ENCODE results near the gene IDE.

Gene IDE

DNA sequence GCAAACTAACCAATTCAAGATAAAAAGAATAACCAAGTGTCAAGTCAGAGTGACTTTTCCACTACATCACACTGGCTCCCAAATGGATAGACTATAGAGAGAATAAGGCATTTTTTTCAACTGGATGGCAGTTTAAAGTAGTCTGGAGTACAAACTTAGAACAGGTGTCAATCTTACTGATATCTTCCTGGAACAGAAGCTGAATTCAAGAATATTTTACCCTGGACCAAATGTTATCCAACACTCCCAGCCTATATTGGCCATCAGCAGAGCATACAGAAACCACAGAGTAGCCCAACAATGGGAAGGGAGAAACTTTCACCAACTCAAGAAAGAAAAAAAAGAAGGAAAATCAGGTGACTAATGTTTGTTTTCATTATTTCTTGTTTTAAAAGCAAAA is 11.5 kb downstream of the IDE start:
- DNase-seq, result no peak

DNA sequence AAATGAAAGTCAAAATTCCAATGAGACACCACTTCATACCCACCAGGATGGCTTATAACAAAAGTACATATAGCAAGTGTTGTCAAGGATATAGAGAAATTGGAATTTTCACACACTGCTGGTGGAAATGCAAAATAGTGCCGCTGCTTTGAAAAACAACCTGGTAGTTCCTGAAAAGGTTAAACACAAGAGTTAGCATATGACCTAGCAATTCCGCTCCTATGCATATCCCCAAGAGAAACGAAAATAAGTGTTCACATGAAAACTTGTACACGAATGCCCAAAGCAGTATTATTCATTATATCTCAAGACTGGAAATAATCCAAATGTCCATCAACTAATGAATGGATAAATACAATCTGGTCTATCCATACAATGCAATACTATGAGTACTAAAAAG is 14.8 kb downstream of the IDE start:
- DNase-seq, result no peak

DNA sequence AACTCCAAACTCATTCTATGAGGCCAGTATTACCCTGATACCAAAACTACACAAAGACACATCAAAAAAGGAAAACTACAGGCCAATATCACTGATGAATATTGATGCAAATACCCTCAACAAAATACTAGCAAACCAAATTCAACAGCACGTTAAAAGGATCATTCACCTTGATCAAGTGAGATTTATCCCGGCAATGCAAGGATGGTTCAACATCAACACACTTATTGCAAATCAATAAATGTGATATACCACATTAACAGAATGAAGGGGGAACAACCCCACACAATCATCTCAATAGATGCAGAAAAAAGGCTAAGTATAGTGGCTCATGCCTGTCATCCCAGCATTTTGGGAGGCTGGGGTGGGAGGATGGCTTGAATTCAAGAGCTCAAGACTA is 19.9 kb downstream of the IDE start:
- DNase-seq, result no peak

DNA sequence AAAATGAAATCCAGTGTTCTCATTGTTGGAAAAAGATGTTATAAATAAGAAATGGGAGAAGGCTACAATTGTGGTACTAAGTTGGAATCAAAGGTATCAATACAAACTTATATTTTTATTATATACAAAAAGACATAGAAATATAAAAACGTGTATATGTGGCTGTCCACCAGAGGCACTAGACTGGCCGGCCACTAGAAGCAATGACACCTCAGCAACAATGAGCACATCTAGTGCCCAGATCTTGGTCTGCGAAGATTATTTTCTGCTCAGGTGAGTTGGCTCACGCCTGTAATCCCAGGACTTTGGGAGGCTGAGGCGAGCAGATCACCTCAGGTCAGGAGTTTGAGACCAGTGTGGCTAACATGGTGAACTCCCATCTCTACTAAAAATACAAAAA is 21.6 kb downstream of the IDE start:
- DNase-seq, result no peak

DNA sequence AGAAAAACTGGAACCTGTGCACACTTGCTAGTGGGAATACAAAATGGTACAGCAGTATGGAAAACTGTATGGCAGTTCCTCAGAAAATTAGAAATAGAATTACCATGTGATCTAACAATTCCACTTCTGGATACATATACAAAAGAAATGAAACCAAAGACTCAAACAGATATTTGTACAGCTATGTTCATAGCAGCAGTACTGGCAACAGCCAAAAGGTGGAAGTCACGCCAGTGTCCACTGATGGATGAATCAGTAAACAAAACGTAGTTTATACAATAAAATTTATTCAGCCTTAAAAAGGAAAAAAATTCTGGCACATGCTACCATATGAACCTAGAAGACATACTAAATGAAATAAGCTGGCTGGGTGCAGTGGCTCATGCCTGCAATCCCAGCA is 23.0 kb downstream of the IDE start:
- DNase-seq, result no peak

DNA sequence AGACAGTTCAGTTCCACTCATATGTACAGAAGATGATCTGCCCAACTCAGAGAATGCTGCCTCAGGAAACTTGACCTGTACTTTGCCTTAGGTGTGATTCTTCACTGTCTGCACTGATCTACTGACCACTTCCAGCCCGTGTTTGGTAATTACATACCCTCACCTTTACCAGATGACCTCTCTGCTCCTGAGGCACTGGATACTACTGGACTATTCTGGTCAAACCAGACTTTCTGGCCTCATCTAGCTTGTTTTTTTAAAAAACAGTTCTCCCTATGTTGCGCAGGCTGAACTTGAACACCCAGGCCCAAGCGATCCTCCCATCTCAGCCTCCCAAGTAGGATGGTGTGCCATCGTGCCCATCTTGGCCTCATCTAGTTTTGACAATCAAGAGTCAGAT is 26.2 kb downstream of the IDE start:
- DNase-seq, result no peak

DNA sequence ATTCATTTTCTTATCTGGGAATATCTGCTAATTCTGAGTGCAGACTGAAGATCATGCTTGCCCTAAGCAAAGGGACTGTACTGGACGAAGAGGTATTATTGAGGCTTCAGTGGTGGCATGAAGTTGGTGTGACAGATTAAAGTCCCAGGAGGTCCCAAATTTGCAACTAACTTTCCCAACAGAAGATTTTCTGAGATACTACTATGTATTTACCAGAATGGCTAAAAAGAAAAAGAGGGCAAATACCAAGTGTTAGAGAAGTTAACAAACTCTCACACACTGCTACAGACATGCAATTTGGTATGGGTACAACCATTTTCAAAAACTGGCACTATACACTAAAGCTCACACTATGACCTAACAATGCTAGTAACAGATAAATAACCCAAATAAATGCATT is 28.3 kb downstream of the IDE start:
- DNase-seq, result no peak

DNA sequence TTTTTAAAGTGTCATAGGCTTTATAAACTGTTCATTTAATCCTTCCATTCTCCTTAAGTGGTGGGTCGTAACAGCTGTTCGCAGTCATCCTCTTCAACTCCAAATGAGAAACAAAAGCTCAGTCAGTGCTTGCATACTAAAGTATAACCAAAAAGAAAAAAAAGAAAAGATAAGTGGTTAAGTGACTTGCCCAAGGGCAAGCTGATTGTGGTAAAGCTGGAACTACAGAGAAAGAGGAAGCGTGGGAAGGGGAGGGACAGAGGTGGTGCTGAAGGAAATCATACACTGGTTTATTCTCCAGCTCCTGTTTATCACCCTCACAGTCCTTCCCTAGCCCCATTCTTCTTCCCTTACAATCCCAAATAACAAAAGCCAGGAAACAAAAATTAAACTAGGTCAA is 29.6 kb downstream of the IDE start:
- peak in 1 of 2 donors; percentile 88 for DNase-seq

DNA sequence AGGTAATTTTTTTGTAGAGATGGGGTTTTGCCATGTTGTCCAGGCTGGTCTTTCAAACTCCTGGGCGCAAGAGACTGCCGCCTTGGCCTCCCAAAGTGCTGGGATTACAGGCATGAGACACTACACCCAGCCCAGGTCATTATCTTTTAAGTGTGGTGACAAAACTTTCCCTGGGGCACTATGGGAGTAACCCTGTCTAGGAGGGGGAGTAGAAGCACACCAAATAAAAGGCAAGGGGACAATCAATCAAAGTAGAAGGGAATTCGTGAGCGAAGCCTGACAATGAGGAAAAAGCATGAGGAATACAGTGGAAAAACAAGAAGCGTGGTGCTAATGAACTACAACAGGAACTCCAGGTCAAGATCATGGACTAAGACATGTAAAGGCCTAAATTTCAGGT is 31.4 kb downstream of the IDE start:
- DNase-seq, result no peak

DNA sequence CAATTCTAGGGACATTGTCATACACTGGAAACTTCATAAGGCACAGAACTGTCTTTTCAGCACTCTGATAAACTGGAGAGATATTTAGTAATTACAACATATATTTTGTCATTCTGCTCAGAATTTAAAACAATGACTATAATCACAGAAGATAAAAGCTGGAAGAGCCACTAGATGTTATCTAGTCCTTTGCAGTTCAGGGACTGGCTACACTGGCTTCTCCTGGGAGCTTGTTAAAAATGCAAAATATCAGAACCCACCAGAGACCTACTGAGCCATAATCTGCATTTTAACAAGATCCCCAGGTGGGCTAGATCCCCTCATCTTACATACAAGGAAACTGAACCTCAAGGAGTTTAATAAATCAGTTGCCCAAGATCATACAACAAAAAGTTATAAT is 32.3 kb downstream of the IDE start:
- DNase-seq, result no peak

DNA sequence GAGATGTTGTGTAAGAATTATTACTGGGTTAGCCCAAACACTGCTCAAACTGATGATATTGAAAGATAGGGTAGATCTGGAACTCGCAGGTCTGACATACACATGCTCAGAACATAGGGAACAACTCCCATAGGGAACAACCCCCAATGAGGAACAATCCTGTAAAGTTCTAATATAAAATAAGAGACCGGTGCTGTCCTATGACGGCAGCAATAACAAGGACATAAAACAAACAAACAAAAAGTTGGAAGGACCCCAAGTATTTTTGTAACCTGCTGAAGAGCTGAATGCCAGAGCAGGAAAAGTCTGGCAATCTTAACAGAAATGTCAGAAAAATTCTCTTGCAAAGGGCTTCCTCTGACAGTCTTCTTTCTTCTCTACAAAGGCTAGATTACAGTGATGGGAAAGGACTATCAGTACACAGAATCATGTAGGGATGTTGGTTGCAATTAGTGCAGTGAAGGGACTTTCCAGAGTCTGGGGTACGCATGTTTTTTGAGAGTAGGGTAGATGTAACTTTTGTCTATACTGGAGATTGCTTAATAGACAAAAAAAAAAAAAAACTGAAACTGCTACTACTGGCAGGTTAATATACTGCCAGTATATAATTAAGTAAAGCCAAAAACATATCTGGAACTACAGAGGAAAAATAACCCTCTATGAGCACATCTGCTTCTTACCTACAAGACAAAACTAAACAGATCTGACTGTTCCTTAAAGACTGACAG is 35.5 kb downstream of the IDE start:
- no peak for DNase-seq

DNA sequence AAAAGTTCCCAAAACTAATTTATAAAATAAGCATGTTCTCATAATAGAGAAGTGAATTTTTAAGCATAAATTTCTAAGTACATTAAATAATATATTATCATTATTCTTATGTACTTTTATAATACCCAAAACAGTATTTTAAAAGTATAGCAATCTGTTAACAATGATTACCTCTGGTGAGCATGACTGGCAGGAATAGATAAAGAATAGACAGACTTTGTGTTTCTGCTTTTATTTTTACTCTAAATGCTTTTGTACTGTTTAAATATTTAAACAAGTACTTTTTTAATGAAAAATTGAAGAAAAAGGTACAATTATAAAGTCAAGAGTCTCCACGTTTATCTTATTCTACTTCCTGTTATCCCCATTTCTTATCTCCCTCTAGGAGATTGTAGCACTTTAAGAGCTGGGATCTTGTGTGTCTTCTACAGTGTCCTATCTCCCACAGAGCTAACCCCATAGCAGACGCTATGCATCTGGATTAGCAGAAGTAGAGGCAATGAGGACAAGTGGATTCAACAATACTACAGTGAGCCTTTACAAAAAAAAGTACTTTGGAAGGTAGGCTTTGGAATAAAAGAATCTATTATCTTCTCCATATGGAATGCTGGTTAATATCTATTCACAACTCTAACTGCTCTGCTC is 42.9 kb downstream of the IDE start:
- DNase-seq, result no peak

DNA sequence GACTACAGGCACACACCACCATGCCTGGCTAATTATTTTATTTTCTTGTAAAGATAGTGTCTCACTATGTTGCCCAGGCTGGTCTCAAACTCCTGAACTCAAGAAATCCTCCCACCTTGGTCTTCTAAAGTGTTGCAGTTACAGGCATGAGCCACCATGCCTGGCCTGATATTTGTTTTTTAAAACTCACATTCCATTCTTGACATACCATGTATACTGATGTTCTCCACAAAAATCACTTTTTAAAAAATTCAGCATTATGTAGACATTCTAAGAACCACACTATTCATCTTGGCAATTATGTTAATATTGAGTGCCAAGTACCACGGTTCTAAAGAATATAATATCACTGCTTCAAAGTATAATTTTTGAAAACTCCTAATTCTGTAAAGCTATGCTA is 43.5 kb downstream of the IDE start:
- DNase-seq, result no peak

DNA sequence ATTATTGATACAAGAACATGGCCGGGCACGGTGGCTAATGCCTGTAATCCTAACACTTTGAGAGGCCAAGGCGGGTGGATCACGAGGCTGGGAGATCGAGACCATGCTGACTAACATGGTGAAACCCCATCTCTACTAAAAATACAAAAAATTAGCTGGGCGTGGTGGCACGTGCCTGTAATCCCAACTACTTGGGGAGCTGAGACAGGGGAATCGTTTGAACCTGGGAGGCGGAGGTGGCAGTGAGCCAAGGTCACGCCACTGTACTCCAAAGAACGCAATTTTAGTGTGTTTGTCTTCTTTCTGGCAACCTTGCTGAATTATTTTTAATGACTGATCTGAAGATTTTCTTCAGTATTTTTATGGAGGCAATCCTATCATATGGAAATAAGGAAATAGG is 46.2 kb downstream of the IDE start:
- DNase-seq, result no peak

DNA sequence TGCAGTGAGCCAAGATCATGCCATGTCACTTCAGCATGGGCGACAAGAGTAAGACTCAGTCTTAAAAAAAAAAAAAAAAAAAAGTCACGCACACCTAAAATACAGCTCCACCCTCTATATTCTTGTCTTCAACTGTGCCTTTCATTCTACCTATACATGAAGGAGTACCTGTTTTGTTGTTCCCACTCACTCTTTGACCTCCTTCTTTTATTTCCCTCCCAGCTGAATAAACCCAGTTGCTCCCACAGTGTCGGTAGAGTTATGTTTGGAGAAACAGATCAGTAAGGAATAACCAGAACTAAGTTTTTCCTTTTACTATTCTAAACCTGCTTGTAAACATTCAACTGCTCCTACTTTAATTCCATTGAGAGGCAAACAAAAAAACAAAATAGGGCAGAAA is 50.3 kb downstream of the IDE start:
- no peak for DNase-seq

DNA sequence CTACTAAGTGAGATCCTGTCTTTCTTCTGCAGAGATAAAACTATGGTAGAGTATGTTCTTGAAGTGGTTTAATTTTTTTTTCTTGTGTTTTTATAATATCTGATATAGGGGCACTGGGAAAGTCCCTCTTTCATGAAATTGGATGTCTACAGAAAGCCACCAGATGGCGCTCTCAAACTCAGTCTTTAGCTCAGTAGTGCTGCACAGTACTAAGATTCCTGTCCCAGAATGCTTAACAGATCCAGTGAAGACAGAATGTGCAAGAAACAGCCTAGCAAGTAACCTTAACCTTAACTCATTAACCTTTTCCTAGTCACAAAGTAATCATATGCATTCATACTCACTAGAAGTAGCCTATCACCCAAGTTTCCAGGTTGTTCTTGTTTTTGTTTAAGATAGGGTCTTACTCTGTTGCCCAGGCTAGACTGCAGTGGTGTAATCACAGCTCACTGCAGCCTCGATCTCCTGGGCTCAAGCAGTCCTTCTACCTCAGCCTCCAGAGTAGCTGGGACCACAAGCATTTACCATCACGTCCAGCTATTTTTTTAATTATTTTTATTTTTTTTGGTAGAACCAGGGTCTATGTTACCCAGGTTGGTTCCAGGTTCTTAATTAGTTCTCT is 56.7 kb downstream of the IDE start:
- DNase-seq, result peak; percentile 1 to 59

DNA sequence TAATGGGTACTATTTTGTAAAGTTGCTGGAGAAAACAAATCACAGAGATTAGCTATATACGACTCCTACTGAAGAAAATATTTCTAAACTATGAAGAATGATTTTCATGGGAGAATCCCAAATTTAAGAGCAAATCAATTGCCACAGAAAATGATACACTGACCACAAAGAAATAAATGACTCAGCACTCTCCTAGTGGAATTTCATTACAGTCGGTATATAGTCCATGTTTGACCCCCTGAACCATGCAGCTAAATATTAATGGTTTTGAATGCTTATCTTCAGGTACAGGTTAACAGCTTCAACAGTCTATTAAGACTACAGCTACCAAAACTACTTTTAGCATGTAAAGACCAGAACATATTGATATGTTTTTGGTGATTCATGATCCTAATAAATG is 65.0 kb downstream of the IDE start:
- no peak for DNase-seq

DNA sequence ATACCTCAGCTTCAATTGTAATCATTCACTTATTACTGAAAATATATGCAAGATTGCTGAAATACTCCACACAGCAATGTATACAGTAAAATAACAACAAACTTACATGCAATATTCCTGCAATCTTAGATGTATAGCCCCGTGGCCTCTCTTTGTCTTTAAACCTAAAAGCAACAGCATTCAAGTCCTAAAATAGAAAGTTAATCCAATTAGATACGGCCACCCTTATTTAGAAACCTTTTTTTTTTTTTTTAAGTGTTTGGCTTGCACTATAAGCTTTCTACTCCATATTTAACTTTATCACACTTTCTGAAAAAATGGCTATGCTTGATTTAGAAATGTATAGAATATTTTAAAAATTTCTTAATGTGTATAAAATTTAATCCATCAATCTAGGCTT is 67.6 kb downstream of the IDE start:
- no peak for DNase-seq

DNA sequence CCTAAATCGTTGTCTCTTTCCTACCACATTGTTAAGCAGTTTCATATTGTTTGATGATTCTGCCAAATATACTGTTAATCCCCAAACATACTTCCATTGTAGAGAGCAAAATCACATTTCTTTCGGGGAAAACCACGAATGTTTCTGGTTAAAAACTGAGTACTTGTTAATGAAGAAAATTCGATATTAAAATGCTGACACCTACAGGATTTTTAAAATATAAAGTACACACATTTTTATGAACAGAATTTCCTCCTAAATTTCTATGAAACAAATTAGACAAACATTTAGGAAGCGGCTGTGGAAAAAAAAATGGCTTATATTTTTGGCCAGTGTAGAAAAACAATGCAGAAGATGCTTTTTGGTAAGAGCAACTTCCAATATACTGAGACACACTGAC is 68.8 kb downstream of the IDE start:
- DNase-seq, result no peak

DNA sequence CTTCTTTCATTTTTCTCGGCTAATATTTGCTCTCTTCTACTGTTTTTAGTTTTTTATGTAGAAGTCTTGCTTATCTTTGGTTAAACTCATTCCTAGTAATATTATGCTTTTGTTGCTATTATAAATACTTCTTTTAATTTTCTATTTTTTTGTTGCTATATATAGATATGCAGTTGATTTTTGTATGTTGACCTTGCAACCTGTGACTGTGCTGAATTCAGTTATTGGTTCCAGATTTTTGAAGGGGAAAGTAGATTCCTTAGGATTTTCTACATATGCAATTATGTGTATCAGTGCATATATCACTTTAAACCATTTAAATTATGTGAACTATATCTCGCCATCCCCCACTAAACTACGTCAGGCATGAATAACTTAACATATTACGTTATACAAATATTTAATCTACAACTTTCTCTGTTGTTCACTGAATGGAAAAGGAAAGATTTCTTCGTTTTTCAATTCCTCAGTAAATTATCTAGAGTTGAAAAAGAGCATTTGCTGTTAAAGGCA is 71.5 kb downstream of the IDE start:
- no peak for DNase-seq

DNA sequence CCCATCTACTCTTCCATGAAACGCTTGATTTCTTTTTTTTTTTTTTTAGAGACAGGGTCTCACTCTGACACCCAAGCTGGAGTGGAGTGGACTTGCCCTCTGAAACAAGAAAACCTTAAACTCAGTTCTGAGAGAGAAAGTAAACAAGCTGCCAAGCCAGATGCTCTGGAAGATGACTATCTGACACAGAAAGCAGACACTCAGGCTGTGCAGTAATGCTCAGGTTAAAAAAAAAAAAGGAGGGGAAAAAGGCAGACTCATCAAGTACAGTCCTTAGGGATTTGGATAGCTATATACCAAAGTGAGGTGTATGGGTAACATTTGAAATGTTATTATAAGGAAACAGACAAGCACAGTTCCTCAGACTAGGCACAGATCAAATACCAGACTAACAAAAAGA is 80.5 kb downstream of the IDE start:
- DNase-seq, result no peak

DNA sequence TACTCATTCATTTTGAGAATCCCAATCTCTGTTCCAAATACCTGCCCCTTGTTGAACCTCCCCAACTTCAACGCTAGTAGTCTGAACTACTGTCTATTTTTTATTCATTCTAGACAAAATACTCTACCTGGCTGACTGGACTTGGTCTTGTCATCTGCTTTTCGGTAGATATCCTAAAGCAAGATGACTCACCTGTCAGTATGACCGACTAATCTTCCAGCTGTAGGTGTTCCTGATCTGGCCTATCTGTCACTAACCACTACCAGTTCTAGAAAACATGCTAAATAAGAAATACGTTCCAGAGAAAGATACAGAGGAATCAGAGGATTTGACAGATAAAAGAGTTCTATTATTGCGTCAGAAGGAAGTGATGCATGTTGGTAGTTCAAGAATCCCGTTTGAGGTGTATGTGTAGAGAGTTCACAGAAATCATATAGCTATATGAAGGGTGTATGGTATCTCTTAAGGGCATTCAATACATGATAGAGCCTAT is 81.1 kb downstream of the IDE start:
- DNase-seq, result no peak

DNA sequence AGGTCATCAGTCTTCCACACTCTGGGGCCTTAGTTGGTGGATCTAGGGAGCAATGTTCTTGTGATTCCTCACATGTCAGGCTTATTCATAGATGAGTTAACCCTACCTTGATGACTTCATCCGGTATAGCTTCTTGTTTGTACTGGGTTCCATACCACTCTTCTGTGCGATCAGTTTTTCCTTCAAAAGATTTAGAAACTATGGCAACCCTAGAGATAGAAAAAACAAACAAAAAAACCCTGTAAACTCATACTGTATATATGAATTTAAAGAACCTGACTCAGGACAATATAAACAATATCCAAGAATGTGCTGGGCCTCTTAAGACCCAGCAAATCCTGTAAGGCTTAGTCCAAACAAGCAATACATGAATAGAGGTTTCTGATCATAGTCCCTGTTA is 83.5 kb downstream of the IDE start:
- no peak for DNase-seq

DNA sequence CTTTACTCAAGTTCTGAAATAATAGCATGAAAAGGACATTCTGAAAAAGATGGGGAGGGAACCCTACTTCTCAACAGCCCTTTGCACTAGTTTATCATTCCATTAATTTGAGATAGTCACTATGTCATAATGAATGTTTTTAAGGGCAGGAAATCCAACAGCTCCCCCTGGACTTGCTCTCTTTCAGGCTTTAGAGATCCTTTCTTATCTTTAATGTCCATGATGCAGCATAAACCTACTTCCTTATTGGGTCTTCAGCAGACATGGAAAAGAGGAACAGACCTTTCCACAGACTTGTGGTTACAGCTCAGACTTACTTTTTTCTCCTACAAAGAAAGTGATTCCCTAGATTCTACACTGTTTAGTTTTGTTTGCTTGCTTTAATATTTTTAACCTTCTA is 87.3 kb downstream of the IDE start:
- DNase-seq, result peak in 1 of 2 donors; percentile 79

Measured in bone marrow (tissue), 2 donors.